Astrocyte (in vitro differentiated cells and primary cell): ENCODE data around the gene MED15. TPM values are rescaled to one million over a fixed set of nuclear protein-coding genes. Genes with fewer than 3 reads are reported as not detected.
"Not testable (repeated sequence)": the region's sequence is repeated elsewhere in the genome, so short reads cannot be mapped to it uniquely, and the experiment has no call there.

Experiments
- DNase-seq: peaks from one replicate; pipeline ENCODE4 v3.0.0-alpha.2; 2010; ENCODE audit warnings: low read depth
- FAIRE-seq: peaks from 2 replicates; lab custom pipeline; 2011; peaks lifted over from hg19 to GRCh38; lab: Jason Lieb, UNC
- H2AFZ ChIP-seq: 2 replicates; pipeline ENCODE4 v1.6.0; 2012; ENCODE audit warnings: low read depth, low read length, inconsistent platforms
- H3K27ac ChIP-seq: 2 replicates; pipeline ENCODE4 v1.5.1; 2011; ENCODE audit warnings: low read depth, low read length, inconsistent platforms
- H3K27me3 ChIP-seq: 2 replicates; pipeline ENCODE4 v1.6.0; 2011; ENCODE audit warnings: low read length, inconsistent platforms; ENCODE audit not compliant: insufficient read depth
- H3K36me3 ChIP-seq: 2 replicates; pipeline ENCODE4 v1.5.1; 2011; ENCODE audit warnings: low read length, inconsistent platforms; ENCODE audit not compliant: insufficient read depth
- H3K4me1 ChIP-seq: 2 replicates; pipeline ENCODE4 v1.5.1; 2011; ENCODE audit warnings: low read length, inconsistent platforms; ENCODE audit not compliant: insufficient read depth
- H3K4me2 ChIP-seq: 2 replicates; pipeline ENCODE4 v1.6.0; 2012; ENCODE audit warnings: low read length, inconsistent platforms
- H3K4me3 ChIP-seq: 2 replicates; pipeline ENCODE4 v1.5.1; 2011; ENCODE audit warnings: low read depth, mild to moderate bottlenecking, low read length, inconsistent platforms; ENCODE audit not compliant: insufficient read depth
- H3K79me2 ChIP-seq: 2 replicates; pipeline ENCODE4 v1.6.0; 2012; ENCODE audit warnings: mild to moderate bottlenecking, low read length, inconsistent platforms; ENCODE audit not compliant: insufficient read depth
- H3K9ac ChIP-seq: 2 replicates; pipeline ENCODE4 v1.6.0; 2012; ENCODE audit warnings: mild to moderate bottlenecking, low read length, inconsistent platforms
- H3K9me3 ChIP-seq: 2 replicates; pipeline ENCODE4 v1.5.1; 2012; ENCODE audit warnings: low read depth, mild to moderate bottlenecking, low read length, inconsistent platforms; ENCODE audit not compliant: insufficient read depth
- H4K20me1 ChIP-seq: 2 replicates; pipeline ENCODE4 v1.6.0; 2012; ENCODE audit warnings: low read length, inconsistent platforms; ENCODE audit not compliant: insufficient read depth
- H3K27ac Mint-ChIP-seq: one replicate; pipeline ENCODE4 v1.8.0; 2021; ENCODE audit warnings: mild to moderate bottlenecking, mixed read lengths; ENCODE audit not compliant: unreplicated experiment
- H3K27me3 Mint-ChIP-seq: one replicate; pipeline ENCODE4 v1.8.0; 2021; ENCODE audit warnings: low read depth, mixed read lengths; ENCODE audit not compliant: unreplicated experiment
- H3K36me3 Mint-ChIP-seq: one replicate; pipeline ENCODE4 v1.8.0; 2021; ENCODE audit warnings: low read depth, mixed read lengths; ENCODE audit not compliant: unreplicated experiment
- H3K4me1 Mint-ChIP-seq: one replicate; pipeline ENCODE4 v1.8.0; 2021; ENCODE audit warnings: low read depth, mixed read lengths; ENCODE audit not compliant: unreplicated experiment
- H3K4me3 Mint-ChIP-seq: one replicate; pipeline ENCODE4 v1.8.0; 2021; ENCODE audit warnings: mild to moderate bottlenecking, moderate library complexity, mixed read lengths; ENCODE audit not compliant: unreplicated experiment
- H3K9me3 Mint-ChIP-seq: one replicate; pipeline ENCODE4 v1.8.0; 2021; ENCODE audit warnings: mild to moderate bottlenecking, mixed read lengths; ENCODE audit not compliant: unreplicated experiment
- EZH2 ChIP-seq: IDR thresholded peaks from 2 replicates; pipeline ENCODE4 v1.6.1; 2012; ENCODE audit warnings: mild to moderate bottlenecking, low read length, inconsistent platforms; ENCODE audit not compliant: insufficient read depth
- total RNA-seq: library from RNA; stranded (reverse); gene quantifications from 2 replicates; pipeline ENCODE4 v1.2.1, GENCODE V29; 2021
- TF ChIP-seq, protein P1 (sequence below): IDR thresholded peaks from 2 replicates; pipeline ENCODE4 v1.5.1; 2011; ENCODE audit warnings: low read depth, mild to moderate bottlenecking, inconsistent platforms, low read length, moderate library complexity; ENCODE audit not compliant: insufficient read depth

MED15 gene
- total RNA-seq, 1 donor from 2014 or later: 153 TPM

DNA sequence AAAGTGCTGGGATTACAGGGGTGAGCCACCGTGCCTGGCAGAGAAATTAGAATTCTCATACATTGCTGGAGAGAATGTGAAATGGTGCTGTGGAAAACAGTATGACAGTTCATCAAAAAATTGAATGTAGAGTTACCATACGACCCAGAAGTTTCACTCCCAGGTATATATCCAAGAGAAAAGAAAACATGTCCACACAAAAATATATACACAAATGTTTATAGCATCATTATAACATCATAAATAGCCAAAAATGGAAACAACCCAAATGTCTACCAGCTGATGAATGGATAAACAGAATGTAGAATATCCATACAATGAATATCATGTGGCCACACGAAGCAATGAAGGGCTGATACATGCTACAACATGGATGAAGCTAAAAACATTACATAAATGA is 34.6 kb downstream of the MED15 start:
- Histone ChIP-seq H3K9me3 (no peaks in the 10 kb centered on the region), H3K79me2 (peaks cover 87% of the 10 kb centered on the region), H4K20me1 (peaks cover 70% of the 10 kb centered on the region), H3K4me3 (no peak overlapping the region), H3K36me3 (peaks cover 37% of the 10 kb centered on the region), H3K9ac (no peak overlapping the region), H3K4me2 (no peak overlapping the region), H3K4me1 (peaks cover 8% of the 10 kb centered on the region), H3K27me3 (no peaks in the 10 kb centered on the region), H3K27ac (no peak overlapping the region), H2AFZ (no peak overlapping the region)
- no peak overlapping the region for H3K4me3 Mint-ChIP-seq
- TF ChIP-seq EZH2: no peak
- no peaks in the 10 kb centered on the region for H3K9me3 Mint-ChIP-seq
- FAIRE-seq (no peak), DNase-seq (no peak)
- H3K27me3 Mint-ChIP-seq: no peaks in the 10 kb centered on the region
- peaks cover 15% of the 10 kb centered on the region for H3K4me1 Mint-ChIP-seq
- peaks cover 25% of the 10 kb centered on the region for H3K36me3 Mint-ChIP-seq
- no peak overlapping the region for H3K27ac Mint-ChIP-seq

DNA sequence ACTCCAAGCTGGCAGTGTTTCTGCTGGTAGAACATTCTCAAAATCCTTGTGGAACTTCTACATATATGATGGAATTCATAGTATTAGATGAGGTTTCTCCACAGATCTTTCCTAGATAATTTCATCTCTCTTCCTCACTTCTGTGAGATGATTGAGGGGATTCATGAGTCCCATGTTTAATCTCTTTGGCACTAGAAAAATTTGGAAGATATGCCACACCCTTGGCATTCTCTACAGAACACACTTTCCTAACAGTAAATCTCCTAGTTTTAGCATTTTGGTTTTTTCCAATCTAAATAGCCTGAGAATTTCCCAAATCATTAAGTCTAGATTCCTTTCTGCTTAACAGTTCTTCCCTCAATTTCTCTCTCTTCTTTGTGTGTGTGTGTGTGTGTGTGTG is 35.3 kb downstream of the MED15 start:
- H4K20me1 ChIP-seq: peaks cover 63% of the 10 kb centered on the region
- Mint-ChIP-seq H3K27ac (peak overlapping the region; percentile 11), H3K36me3 (peaks cover 23% of the 10 kb centered on the region)

DNA sequence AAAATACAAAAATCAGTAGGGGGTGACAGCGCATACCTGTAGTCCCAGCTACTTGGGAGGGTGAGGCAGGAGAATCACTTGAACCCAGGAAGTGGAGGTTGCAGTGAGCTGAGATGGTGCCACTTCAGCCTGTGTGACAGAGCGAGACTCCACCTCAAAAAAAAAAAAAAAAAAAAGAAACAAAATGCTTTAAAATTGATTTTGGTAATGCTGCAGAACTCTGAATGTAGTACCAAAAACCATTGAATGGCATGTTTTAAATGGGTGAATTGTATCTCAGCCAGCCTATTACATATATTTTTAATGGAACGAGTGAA is 37.9 kb downstream of the MED15 start:
- H3K27ac Mint-ChIP-seq, H3K27me3 ChIP-seq, H3K9ac ChIP-seq, H3K9me3 ChIP-seq, H3K4me3 ChIP-seq, H3K27ac ChIP-seq, H3K9me3 Mint-ChIP-seq, H3K4me2 ChIP-seq, H3K4me3 Mint-ChIP-seq, DNase-seq, H3K27me3 Mint-ChIP-seq, H2AFZ ChIP-seq, FAIRE-seq: not testable (repeated sequence)
- peaks cover 89% of the 10 kb centered on the region for H3K79me2 ChIP-seq
- peaks cover 27% of the 10 kb centered on the region for H3K4me1 ChIP-seq
- peaks cover 65% of the 10 kb centered on the region for H4K20me1 ChIP-seq
- peaks cover 22% of the 10 kb centered on the region for H3K36me3 Mint-ChIP-seq
- peaks cover 27% of the 10 kb centered on the region for H3K4me1 Mint-ChIP-seq
- peaks cover 23% of the 10 kb centered on the region for H3K36me3 ChIP-seq

More for the DNA sequence above, 35.3 kb downstream of the MED15 start:
- Mint-ChIP-seq H3K9me3 (no peaks in the 10 kb centered on the region), H3K4me3 (no peak overlapping the region), H3K4me1 (peaks cover 14% of the 10 kb centered on the region), H3K27me3 (no peaks in the 10 kb centered on the region)
- TF ChIP-seq, protein P1, sequence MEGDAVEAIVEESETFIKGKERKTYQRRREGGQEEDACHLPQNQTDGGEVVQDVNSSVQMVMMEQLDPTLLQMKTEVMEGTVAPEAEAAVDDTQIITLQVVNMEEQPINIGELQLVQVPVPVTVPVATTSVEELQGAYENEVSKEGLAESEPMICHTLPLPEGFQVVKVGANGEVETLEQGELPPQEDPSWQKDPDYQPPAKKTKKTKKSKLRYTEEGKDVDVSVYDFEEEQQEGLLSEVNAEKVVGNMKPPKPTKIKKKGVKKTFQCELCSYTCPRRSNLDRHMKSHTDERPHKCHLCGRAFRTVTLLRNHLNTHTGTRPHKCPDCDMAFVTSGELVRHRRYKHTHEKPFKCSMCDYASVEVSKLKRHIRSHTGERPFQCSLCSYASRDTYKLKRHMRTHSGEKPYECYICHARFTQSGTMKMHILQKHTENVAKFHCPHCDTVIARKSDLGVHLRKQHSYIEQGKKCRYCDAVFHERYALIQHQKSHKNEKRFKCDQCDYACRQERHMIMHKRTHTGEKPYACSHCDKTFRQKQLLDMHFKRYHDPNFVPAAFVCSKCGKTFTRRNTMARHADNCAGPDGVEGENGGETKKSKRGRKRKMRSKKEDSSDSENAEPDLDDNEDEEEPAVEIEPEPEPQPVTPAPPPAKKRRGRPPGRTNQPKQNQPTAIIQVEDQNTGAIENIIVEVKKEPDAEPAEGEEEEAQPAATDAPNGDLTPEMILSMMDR: no peak
- no peak for TF ChIP-seq EZH2
- Histone ChIP-seq H3K36me3 (peaks cover 34% of the 10 kb centered on the region), H3K9ac (no peak overlapping the region), H3K4me1 (peaks cover 8% of the 10 kb centered on the region), H3K27ac (no peak overlapping the region), H3K9me3 (no peaks in the 10 kb centered on the region), H3K4me3 (no peak overlapping the region), H2AFZ (no peak overlapping the region), H3K4me2 (no peak overlapping the region), H3K79me2 (peaks cover 87% of the 10 kb centered on the region), H3K27me3 (no peaks in the 10 kb centered on the region)
- FAIRE-seq (no peak), DNase-seq (no peak)
